ENCODE results near the gene MYO1C.

The MYO1C gene

GRCh38 chr17:1484060-1484535 lies 8.4 kb downstream of the MYO1C start:
- no peak for DNase-seq

- no peak for DNase-seq
These were observed 9.8 kb downstream of the MYO1C start for GRCh38 chr17:1482680-1483079.

- DNase-seq = no peak
These were observed 10.8 kb downstream of the MYO1C start for GRCh38 chr17:1481736-1482135.

GRCh38 chr17:1480747-1481465 lies 11.6 kb downstream of the MYO1C start:
- no peak for DNase-seq

GRCh38 chr17:1478418-1478817 lies 14.1 kb downstream of the MYO1C start:
- no peak for DNase-seq

GRCh38 chr17:1475321-1475854 lies 17.1 kb downstream of the MYO1C start:
- no peak for DNase-seq

GRCh38 chr17:1474402-1475189 lies 17.9 kb downstream of the MYO1C start:
- DNase-seq = no peak

GRCh38 chr17:1473841-1474240 lies 18.6 kb downstream of the MYO1C start:
- no peak for DNase-seq

- DNase-seq = no peak
These were observed 19.3 kb downstream of the MYO1C start for GRCh38 chr17:1473170-1473569.

GRCh38 chr17:1471911-1472821 lies 20.3 kb downstream of the MYO1C start:
- DNase-seq = peak; percentile 32

GRCh38 chr17:1471490-1471889 lies 21.0 kb downstream of the MYO1C start:
- no peak for DNase-seq

- DNase-seq = no peak
These were observed 21.6 kb downstream of the MYO1C start for GRCh38 chr17:1470755-1471462.

GRCh38 chr17:1470071-1470754 lies 22.3 kb downstream of the MYO1C start:
- DNase-seq = no peak

- no peak for DNase-seq
These were observed 23.1 kb downstream of the MYO1C start for GRCh38 chr17:1469231-1469852.

- no peak for DNase-seq
These were observed 24.5 kb downstream of the MYO1C start for GRCh38 chr17:1467898-1468492.

GRCh38 chr17:1467258-1467657 lies 25.2 kb downstream of the MYO1C start:
- DNase-seq = no peak

- no peak for DNase-seq
These were observed 28.3 kb downstream of the MYO1C start for GRCh38 chr17:1464186-1464585.

- peak; percentile 51 for DNase-seq
These were observed 30.0 kb downstream of the MYO1C start for GRCh38 chr17:1462164-1463112.

GRCh38 chr17:1461198-1461944 lies 31.1 kb downstream of the MYO1C start:
- no peak for DNase-seq
